ENCODE measurements around the gene APOA1.

- TF ChIP-seq CTCF (IDR thresholded peaks at IDR 0.05; ENCODE audit: low read depth, low read length) = no peak
- no peak for TF ChIP-seq POLR2A (IDR thresholded peaks at IDR 0.05; ENCODE audit: extremely low read depth, insufficient read length)
Measured at GRCh38 chr11:116859175-116859574, 21.8 kb upstream of the APOA1 start.
